Glomerular visceral epithelial cell (primary cell): ENCODE results near the gene NOC2L.
"Not testable (repeated sequence)": the region's sequence is repeated elsewhere in the genome, so short reads cannot be mapped to it uniquely, and the experiment has no call there.

Source experiments
- DNase-seq: peaks from one replicate; pipeline ENCODE4 v3.0.0-alpha.2; 2016; ENCODE audit errors: extremely low spot score

Gene NOC2L

GRCh38 chr1:993379-993995 is 34.4 kb upstream of the NOC2L start:
- no peak for DNase-seq

GRCh38 chr1:992362-992761 is 33.3 kb upstream of the NOC2L start:
- no peak for DNase-seq

GRCh38 chr1:991895-992294 is 32.8 kb upstream of the NOC2L start:
- DNase-seq, result no peak

GRCh38 chr1:991275-991674 is 32.2 kb upstream of the NOC2L start:
- DNase-seq, result not testable (repeated sequence)

GRCh38 chr1:988061-988460 is 29.0 kb upstream of the NOC2L start:
- DNase-seq, result not testable (repeated sequence)

GRCh38 chr1:985126-985525 is 26.1 kb upstream of the NOC2L start:
- no peak for DNase-seq

- no peak for DNase-seq
Observed at GRCh38 chr1:984476-984814, 25.4 kb upstream of the NOC2L start.

GRCh38 chr1:983798-984475 is 24.9 kb upstream of the NOC2L start:
- DNase-seq, result peak; percentile 46

- no peak for DNase-seq
Observed at GRCh38 chr1:982765-983436, 23.8 kb upstream of the NOC2L start.

- no peak for DNase-seq
Observed at GRCh38 chr1:981955-982558, 23.0 kb upstream of the NOC2L start, which contains the start of gene PERM1. Gene PERM1, minus strand, starts transcription at chr1:982093. Its CDS starts 1,064 bp downstream, at chr1:981029.

- no peak for DNase-seq
Observed at GRCh38 chr1:981491-981954, 22.5 kb upstream of the NOC2L start.

GRCh38 chr1:980602-981395 is 21.7 kb upstream of the NOC2L start:
- DNase-seq, result no peak

- DNase-seq, result no peak
Observed at GRCh38 chr1:980137-980571, 21.1 kb upstream of the NOC2L start.

GRCh38 chr1:979744-980072 is 20.7 kb upstream of the NOC2L start:
- no peak for DNase-seq

GRCh38 chr1:978835-979743 is 20.0 kb upstream of the NOC2L start:
- no peak for DNase-seq

GRCh38 chr1:978069-978834 is 19.2 kb upstream of the NOC2L start:
- DNase-seq, result no peak

GRCh38 chr1:976791-977190 is 17.7 kb upstream of the NOC2L start:
- not testable (repeated sequence) for DNase-seq

- DNase-seq, result peak; percentile 81
Observed at GRCh38 chr1:975896-976683, 17.0 kb upstream of the NOC2L start.

- DNase-seq, result no peak
Observed at GRCh38 chr1:975365-975764, 16.3 kb upstream of the NOC2L start.
